GM19099 (cell line): Measurements from ENCODE around the gene MBNL2.

Experiments
- POLR2A ChIP-seq: IDR thresholded peaks from 3 replicates; pipeline ENCODE4 v1.6.1; 2011; ENCODE audit warnings: low read depth; ENCODE audit not compliant: insufficient read length; ENCODE audit errors: extremely low read depth

MBNL2 gene

GRCh38 chr13:97200081-97200942 is 21.8 kb upstream of the MBNL2 start:
- no peak for TF ChIP-seq POLR2A

GRCh38 chr13:97202761-97203160 is 19.4 kb upstream of the MBNL2 start:
- no peak for TF ChIP-seq POLR2A

GRCh38 chr13:97205465-97205864 is 16.7 kb upstream of the MBNL2 start:
- TF ChIP-seq POLR2A = no peak

- TF ChIP-seq POLR2A = no peak
Observed at GRCh38 chr13:97205982-97206381, 16.2 kb upstream of the MBNL2 start.

- TF ChIP-seq POLR2A = no peak
Observed at GRCh38 chr13:97211300-97211699, 10.8 kb upstream of the MBNL2 start.

GRCh38 chr13:97212004-97212403 is 10.1 kb upstream of the MBNL2 start:
- no peak for TF ChIP-seq POLR2A

DNA sequence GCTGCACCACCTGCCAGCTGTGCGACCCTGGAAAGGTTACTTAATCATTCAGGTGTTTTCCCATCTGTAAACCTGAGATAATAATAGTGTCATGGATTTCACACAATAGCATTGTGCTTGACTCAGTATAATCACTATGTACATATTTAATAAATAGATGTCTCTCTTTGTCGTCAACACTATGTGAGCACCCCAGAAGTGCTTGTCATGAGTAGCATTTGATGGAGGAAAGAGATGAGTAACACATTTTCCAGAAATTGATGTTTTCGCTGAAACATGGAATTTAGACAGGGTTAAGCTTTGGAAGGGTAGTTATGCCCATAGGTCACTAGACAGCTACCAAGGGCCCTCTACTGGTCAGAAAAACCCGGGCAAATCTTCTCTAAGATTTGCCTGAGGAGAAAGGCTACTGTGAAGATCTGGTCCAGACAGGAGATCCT is 9.5 kb upstream of the MBNL2 start:
- no peak for TF ChIP-seq POLR2A

GRCh38 chr13:97214921-97215320 is 7.2 kb upstream of the MBNL2 start:
- no peak for TF ChIP-seq POLR2A

- no peak for TF ChIP-seq POLR2A
Observed at GRCh38 chr13:97215325-97215724, 6.8 kb upstream of the MBNL2 start.

- no peak for TF ChIP-seq POLR2A
Observed at GRCh38 chr13:97219226-97219625, 2.9 kb upstream of the MBNL2 start.

GRCh38 chr13:97220151-97220900 is 1.8 kb upstream of the MBNL2 start:
- TF ChIP-seq POLR2A = no peak

- no peak for TF ChIP-seq POLR2A
Observed at GRCh38 chr13:97221046-97221445, 1.1 kb upstream of the MBNL2 start.

GRCh38 chr13:97221466-97221865 is 667 bp upstream of the MBNL2 start:
- TF ChIP-seq POLR2A = no peak

DNA sequence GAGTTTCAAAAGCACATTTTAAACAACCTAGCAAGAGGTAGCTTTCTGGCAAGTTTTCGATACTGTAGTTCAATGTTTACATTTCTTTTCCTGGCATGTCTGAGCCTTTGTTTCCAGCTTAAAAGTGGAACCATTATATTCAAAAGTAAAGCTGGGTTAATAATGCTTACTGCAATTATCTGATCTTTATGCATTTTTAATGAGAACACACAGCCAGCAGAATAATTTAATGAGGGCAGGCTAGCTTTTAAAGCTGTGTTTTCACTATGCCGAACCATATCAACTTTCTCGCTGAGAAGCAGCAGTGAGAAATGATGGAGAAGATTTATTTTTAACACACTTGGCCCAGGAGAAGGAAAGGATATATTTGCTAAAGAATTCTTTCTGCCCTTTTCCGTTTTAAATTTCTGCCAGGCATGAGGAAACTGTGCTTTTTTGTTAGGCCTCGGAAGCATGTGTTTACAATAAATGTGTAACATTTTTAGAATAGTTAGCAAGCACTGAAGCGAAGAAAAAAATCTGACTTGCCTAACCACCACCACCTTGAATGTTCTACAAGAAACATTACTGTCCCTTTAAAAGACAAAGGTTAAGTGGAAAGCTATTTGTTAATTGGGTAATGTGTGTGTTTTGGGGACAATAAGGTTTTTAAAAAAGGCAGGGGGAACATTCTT is 1.0 kb downstream of the MBNL2 start:
- TF ChIP-seq POLR2A = no peak
